Epithelial cell of proximal tubule (primary cell): Measurements from ENCODE around the gene PFN1. TPM values are rescaled to one million over a fixed set of nuclear protein-coding genes. Genes with fewer than 3 reads are reported as not detected.
A peak's percentile ranks its signal among the peaks of the same experiment; 100 is the strongest.

Experiments
- DNase-seq: peaks from one replicate; pipeline ENCODE4 v3.0.0-alpha.2; 2011; ENCODE audit warnings: low read depth
- H3K4me3 ChIP-seq: 2 replicates; pipeline ENCODE4 v1.5.1; 2011; ENCODE audit warnings: low read depth, mild to moderate bottlenecking, low read length
- total RNA-seq: library from RNA; depleted of rRNA; stranded (reverse); fragments of >200 nt; gene quantifications from 2 replicates; pipeline ENCODE4 v1.2.3, GENCODE V29; 2015
- TF ChIP-seq, protein P1 (sequence below): conservative IDR thresholded peaks from 2 replicates; pipeline ENCODE4 v1.5.1; 2012; ENCODE audit warnings: low read depth, mild to moderate bottlenecking, low read length

Gene PFN1
- total RNA-seq, 1 donor from 2014 or later, result 1,802 TPM

DNA sequence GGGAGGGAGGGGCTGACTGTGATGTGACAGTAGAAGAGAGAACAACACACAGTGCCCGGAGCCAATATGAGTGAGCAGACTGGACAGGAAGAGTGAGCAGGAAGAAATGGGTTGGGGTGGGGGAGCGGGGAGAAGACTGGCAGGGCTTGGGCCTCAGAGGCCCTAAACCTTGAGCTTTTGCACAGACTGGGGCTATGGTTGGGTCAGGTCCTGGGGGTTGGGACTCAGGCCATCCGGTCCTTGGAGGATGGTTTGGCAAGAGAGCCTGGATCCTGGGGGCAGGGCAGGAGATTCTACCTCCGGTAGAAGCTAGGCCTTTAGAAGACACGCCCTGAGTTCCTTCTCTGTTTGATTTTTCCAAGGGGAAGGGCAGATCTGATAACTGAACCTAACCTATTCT lies 38.1 kb upstream of the PFN1 start:
- no peak for DNase-seq
- H3K4me3 ChIP-seq, result peak overlapping the region; percentile 74
- TF ChIP-seq, protein P1, sequence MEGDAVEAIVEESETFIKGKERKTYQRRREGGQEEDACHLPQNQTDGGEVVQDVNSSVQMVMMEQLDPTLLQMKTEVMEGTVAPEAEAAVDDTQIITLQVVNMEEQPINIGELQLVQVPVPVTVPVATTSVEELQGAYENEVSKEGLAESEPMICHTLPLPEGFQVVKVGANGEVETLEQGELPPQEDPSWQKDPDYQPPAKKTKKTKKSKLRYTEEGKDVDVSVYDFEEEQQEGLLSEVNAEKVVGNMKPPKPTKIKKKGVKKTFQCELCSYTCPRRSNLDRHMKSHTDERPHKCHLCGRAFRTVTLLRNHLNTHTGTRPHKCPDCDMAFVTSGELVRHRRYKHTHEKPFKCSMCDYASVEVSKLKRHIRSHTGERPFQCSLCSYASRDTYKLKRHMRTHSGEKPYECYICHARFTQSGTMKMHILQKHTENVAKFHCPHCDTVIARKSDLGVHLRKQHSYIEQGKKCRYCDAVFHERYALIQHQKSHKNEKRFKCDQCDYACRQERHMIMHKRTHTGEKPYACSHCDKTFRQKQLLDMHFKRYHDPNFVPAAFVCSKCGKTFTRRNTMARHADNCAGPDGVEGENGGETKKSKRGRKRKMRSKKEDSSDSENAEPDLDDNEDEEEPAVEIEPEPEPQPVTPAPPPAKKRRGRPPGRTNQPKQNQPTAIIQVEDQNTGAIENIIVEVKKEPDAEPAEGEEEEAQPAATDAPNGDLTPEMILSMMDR, result no peak

DNA sequence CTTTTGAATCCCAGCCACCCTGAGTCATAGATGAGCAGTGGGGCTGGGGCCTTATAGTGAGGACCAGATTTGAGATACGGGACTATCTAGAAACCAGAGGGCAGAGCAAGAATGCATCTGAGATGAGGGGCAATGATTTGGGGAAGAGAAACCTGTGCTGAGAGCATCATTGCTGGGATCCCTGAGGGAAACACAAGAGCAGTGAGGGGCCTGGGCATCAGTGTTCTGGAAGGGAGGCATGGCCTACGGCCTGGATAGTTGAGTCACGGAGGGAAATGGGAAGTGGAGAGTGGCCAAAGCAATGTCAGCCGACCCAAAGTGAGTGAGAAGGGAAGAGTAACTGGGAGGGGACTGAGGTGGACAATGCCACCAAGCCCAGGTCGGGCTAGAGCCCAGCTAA lies 34.0 kb upstream of the PFN1 start:
- H3K4me3 ChIP-seq, result no peak overlapping the region
- TF ChIP-seq, protein P1, result no peak
- no peak for DNase-seq

DNA sequence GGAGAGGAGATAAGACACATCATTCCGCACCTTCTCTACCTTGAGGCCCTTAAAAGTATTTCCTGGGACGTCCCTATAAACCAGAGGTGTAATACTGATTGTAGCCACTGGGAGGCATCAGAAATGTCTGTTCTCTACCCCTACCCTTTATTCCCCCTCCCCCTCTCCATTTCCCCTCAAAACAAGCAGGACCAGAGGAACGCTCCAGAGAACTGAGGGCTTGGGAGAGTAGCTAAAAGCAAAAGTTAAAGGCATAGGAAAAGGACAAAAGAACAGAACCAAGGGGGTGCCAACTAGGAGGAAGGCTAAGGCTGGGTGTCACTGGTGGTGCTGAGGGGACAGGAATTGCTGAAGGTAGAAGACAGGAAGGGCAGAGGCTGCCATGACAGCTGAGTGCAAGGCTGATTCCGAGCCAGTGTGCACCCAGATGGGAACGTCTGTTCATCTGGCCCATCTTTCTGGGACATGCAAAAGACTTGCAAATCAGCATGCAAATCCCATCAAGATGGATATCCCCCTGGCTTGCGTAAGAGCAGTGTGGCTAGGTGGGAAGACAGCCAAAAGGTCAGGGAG lies 32.4 kb upstream of the PFN1 start:
- TF ChIP-seq, protein P1, result peak; percentile 74
- no peak for DNase-seq
- no peak overlapping the region for H3K4me3 ChIP-seq

DNA sequence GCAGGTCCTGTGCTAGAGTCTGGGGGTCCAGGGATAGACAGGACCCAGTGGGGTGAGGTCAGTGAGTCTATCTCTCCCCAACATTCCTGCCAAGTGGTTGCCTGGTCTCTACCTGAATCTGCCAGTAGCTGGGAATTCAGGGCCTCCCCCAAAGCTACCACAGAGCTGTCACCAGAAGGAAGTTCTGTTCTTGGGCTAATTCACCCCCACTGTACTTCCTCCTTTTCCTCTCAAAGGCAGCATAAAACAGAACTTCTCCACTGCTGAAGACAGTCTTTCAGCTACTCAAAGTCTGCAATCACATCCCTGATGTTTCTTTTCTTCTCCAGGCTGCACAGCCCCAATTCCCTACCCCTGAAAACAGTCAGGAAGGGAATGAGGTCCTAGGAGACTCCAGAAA lies 30.4 kb upstream of the PFN1 start:
- no peak overlapping the region for H3K4me3 ChIP-seq
- no peak for DNase-seq

DNA sequence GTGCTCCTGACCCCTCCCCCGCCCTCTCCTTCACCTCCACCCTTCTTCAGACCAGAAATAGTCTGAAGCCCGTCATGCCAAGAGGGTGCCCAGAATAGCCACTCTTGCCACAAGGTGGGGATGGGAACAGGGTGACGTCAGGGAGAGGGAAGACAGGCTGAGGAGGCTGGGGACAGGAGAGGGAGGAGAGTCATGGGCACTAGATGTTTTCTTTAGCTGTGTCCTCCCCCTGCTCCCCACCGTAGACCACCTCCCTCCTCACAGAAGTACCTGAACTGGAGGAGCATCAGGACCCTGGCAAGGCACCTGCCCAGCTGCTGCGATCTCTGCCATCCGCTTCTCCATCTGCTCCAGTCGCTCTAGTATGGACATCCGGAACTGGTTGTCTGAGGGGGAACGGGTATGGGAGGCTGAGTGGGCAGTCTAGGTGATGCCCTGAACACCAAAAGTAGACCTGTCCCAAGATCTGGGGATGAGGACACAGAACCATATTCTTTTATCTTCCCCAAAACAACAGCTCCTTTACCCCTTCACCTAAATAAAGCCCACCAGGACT lies 25.9 kb upstream of the PFN1 start:
- TF ChIP-seq, protein P1, result no peak
- DNase-seq, result no peak
- H3K4me3 ChIP-seq, result no peak overlapping the region

More for the DNA sequence above, 30.4 kb upstream of the PFN1 start:
- TF ChIP-seq, protein P1, result no peak

DNA sequence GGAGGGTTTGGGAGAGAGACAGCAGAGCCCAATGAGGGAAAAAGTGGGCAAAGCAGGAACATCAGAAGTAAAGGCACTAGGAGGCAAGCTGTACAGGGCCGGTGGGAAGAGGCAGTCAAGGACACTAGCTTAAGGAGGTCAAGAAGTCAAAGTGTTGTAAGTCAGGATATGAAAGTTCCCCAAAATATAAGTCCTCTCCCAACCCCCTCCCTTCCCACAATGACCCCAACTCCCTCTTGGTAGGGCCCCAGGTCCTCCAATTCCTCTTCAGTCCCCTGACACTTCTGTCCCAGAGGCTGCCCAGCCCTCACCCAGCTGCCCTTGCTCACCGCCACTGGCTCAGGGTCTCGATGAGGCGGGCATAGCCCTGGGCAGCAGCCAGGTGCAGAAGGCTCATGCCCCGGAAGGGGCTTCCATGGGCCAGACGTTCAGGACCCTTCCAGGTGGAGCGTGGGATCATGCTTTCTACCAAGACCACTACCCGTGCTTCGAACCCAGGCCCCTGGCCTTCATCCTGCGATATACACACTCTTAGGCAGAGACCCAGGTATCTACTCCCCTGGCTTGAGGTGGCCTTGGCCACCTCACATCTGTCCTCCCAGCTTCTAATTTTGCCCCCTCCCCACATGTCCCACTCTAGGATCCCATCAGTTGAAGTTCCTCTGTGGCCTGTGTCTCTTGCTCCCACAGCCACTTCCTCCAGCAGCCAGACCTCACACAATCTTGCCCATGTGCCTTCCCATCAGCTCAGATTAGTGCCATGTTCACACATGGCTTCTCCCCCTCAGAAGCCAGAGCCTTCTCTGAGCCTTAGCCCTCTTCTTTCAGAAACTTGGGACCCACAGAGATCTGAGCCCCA lies 25.2 kb upstream of the PFN1 start:
- TF ChIP-seq, protein P1, result no peak
- H3K4me3 ChIP-seq, result no peak overlapping the region
- DNase-seq, result no peak
